HG03064 (cell line): ENCODE data around the gene MME.

Experiments
- ATAC-seq: cut with Tn5 transposase; IDR thresholded peaks from one replicate; pipeline ENCODE4 v1.9.1; 2021; ENCODE audit warnings: low read depth; ENCODE audit not compliant: unreplicated experiment

Gene MME

GRCh38 chr3:155079746-155080487, at the start of gene MME:
TSS of gene MME (plus strand) at chr3:155080319. CDS start at chr3:155084168, 3,849 bp downstream.
- ATAC-seq = no peak

GRCh38 chr3:155031186-155031585, 48.9 kb upstream of the MME start:
- no peak for ATAC-seq

GRCh38 chr3:155032918-155033317, 47.2 kb upstream of the MME start:
- ATAC-seq = no peak

- no peak for ATAC-seq
Measured at GRCh38 chr3:155034786-155035185, 45.3 kb upstream of the MME start.

- ATAC-seq = no peak
Measured at GRCh38 chr3:155035553-155035952, 44.6 kb upstream of the MME start.

GRCh38 chr3:155037508-155038202, 42.5 kb upstream of the MME start:
- ATAC-seq = no peak

GRCh38 chr3:155038203-155038554, 41.9 kb upstream of the MME start:
- ATAC-seq = no peak

- ATAC-seq = no peak
Measured at GRCh38 chr3:155046935-155047334, 33.2 kb upstream of the MME start.

GRCh38 chr3:155047672-155048071, 32.4 kb upstream of the MME start:
- ATAC-seq = no peak

- no peak for ATAC-seq
Measured at GRCh38 chr3:155049959-155050358, 30.2 kb upstream of the MME start.

GRCh38 chr3:155052470-155052869, 27.6 kb upstream of the MME start:
- ATAC-seq = no peak

- no peak for ATAC-seq
Measured at GRCh38 chr3:155053756-155054155, 26.4 kb upstream of the MME start.

- no peak for ATAC-seq
Measured at GRCh38 chr3:155064920-155065319, 15.2 kb upstream of the MME start.

- no peak for ATAC-seq
Measured at GRCh38 chr3:155065537-155065936, 14.6 kb upstream of the MME start.

GRCh38 chr3:155069729-155070128, 10.4 kb upstream of the MME start:
- no peak for ATAC-seq

- ATAC-seq = no peak
Measured at GRCh38 chr3:155070316-155070715, 9.8 kb upstream of the MME start.

- ATAC-seq = no peak
Measured at GRCh38 chr3:155070932-155071387, 9.2 kb upstream of the MME start.

- ATAC-seq = no peak
Measured at GRCh38 chr3:155075200-155075599, 4.9 kb upstream of the MME start.

GRCh38 chr3:155076888-155077287, 3.2 kb upstream of the MME start:
- ATAC-seq = no peak

GRCh38 chr3:155078711-155079467, 1.2 kb upstream of the MME start:
- no peak for ATAC-seq

- no peak for ATAC-seq
Measured at GRCh38 chr3:155079468-155079745, 712 bp upstream of the MME start.

GRCh38 chr3:155080692-155081091, 573 bp downstream of the MME start:
- ATAC-seq = no peak
